NT2/D1 (cell line): Measurements from ENCODE around the gene GMEB2.

Source experiments
- SUZ12 ChIP-seq: IDR thresholded peaks from 2 replicates; pipeline ENCODE4 v1.6.1; 2011; ENCODE audit not compliant: insufficient read length, insufficient read depth; ENCODE audit errors: extremely low read depth
- YY1 ChIP-seq: IDR thresholded peaks from 2 replicates; pipeline ENCODE4 v1.6.1; 2011; ENCODE audit not compliant: insufficient read length, insufficient read depth
- ZNF274 ChIP-seq: IDR thresholded peaks from 2 replicates; pipeline ENCODE4 v1.6.1; 2011; ENCODE audit warnings: mild to moderate bottlenecking, low read depth, low read length

GRCh38 chr20:63549679-63550282, 77.1 kb downstream of the GMEB2 start:
- TF ChIP-seq YY1 (no peak), ZNF274 (no peak), SUZ12 (no peak)
